ENCODE measurements around the gene DLGAP1. TPM values are rescaled to one million over a fixed set of nuclear protein-coding genes. Genes with fewer than 3 reads are reported as not detected.

The DLGAP1 gene
- total RNA-seq, 2 experiments from 2014 or later = not detected

DNA sequence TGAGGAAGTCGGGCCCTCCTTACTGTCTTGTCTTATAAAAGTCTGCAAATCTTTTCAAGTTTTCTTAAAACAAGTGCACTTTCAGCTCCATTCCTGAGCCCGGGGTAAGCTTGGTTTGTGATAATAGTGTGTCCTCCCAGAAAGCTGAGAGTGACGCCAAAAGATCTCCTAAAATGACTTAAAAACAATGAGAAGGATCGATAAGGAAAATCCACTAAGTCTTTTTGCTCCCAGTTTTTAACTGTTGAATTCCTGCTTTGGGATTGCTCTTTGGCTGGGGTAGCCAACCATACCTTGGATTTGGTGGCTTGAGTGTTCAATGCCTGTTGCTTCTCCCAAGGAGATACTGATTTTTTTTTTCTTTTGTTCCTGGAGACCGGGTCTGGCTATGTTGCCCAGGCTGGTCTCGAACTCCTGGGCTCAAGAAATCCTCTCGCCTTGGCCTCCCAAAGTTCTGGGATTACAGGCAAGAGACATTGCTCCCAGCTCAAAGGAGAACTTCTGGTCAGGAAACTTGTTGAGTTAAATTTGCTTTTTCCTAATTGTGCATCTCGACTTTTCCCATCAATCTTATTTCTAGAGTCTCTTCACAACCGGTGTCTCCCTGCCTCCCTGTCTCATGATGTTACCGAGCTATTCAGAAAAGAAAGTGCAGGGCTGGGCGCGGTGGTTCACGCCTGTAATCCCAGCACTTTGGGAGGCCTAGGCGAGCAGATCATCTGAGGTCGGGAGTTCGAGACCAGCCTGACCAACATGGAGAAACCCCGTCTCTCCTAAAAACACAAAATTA, 1002.2 kb downstream of the DLGAP1 start:
- no peaks in the 10 kb centered on the region for H3K9me3 Mint-ChIP-seq (ENCODE audit: insufficient read depth)
- POLR2A ChIA-PET = interaction anchor here (0.7 to 3.6 kb wide), 8 partner anchors 8 to 470 kb away, joined by 3 to 38 read pairs (median 6); partner anchors contain the start of gene MYL12B
- H3K4me1 Mint-ChIP-seq (ENCODE audit: low read depth) = peaks cover 40% of the 10 kb centered on the region
- no peak for DNase-seq
- CTCF ChIA-PET = interaction anchor here (0.9 to 8.5 kb wide), 12 partner anchors 9 to 213 kb away, joined by 3 to 126 read pairs (median 14); no protein-coding TSS in a partner anchor
- no peak for ATAC-seq
- H3K27ac Mint-ChIP-seq = peak overlapping the region; percentile 90
- H3K27me3 Mint-ChIP-seq (ENCODE audit: low read depth) = no peaks in the 10 kb centered on the region
- H3K36me3 Mint-ChIP-seq (ENCODE audit: low read depth) = peaks cover 13% of the 10 kb centered on the region
- H3K4me3 Mint-ChIP-seq = peak overlapping the region; percentile 88

DNA sequence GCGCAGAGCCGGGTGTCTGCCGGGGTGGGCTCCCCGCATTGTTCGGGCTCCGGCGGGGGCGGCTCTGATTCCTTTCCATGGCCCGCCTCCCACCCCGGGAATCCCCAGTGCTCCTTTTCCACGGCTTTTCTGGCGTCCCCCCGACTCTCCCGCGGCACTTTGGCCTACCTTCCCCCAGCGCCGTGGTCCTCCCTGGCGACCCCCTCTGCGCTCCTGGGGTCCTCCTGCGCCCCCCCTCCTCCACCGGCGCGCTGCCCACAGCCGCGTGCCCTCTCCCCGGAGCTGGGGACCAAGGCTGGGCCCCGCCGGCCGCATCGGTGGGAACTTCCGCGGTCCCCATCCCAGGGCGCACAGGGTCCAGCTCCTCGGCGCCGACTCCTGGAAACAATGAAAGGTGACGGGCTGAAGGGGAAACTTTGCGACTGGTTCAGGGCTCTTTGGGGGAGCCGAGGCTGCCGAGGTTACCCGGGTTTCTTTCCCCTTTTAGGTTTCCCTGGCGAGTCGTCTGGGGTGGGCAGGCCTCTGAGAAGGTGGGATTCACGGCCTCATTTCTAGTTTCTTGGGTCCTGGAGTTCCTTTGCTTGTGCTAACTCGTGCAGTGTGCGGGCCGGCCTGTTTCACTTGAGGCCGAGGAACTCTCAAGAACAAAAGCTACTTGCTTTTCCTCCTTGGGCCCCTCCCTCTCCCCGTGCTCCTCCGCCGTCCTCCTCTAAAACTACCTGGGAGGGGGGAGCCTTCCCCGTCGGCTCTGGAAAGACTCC, 1002.9 kb downstream of the DLGAP1 start:
- peaks cover 7% of the 10 kb centered on the region for H3K36me3 Mint-ChIP-seq (ENCODE audit: low read depth)
- peak; percentile 43 for DNase-seq
- ChIA-PET POLR2A (interaction anchor here (0.9 to 3.6 kb wide), 7 partner anchors 8 to 469 kb away, joined by 3 to 38 read pairs (median 6); partner anchors contain the start of gene MYL12A), CTCF (interaction anchor here (0.8 to 8.5 kb wide), 11 partner anchors 10 to 214 kb away, joined by 3 to 126 read pairs (median 9); no protein-coding TSS in a partner anchor)
- H3K9me3 Mint-ChIP-seq (ENCODE audit: insufficient read depth) = no peaks in the 10 kb centered on the region
- peak overlapping the region; percentile 90 for H3K27ac Mint-ChIP-seq
- peaks cover 37% of the 10 kb centered on the region for H3K4me1 Mint-ChIP-seq (ENCODE audit: low read depth)
- no peak for ATAC-seq
- H3K4me3 Mint-ChIP-seq = peak overlapping the region; percentile 88
- no peaks in the 10 kb centered on the region for H3K27me3 Mint-ChIP-seq (ENCODE audit: low read depth)

DNA sequence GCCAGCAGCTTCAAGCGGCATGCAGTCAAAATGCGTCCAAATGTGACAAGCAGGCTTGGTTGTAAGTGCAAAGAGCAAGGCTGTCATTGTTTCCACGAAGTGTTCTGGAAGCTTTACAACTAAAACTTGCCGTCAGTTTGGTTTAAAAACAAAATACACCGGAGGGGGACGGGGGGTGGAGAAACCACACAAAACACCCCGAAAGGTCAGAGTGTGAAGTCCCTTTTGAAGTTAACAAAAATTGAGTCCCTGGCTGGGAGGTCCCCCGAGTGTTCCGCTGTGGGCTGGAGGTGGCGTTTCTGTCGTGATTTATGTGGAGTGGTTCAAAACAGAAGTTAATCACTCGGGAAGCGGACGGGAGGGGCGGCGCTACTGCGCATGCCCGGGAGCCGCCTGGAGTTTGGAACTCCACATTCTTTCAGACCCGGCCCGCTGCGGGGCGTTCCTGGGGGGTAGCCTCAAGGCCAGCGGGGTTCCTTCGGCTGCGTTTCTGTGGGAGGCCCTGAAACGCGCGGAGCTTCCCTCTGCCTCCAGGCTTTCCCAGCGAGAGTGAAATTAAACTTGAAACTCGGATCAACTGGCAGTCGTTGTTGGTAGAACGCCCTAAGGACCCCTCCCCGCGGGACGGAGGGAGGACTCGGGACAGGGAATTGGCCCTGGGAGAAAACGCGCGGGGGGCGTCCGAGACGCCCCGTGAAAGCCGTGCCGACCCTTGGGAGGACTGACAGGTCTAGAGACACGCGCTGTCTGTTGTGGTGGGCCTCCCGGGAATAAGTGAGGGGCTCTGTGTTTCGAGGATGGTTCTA, 1003.7 kb downstream of the DLGAP1 start:
- DNase-seq = peak; percentile 77
- peak; percentile 2 for ATAC-seq
- ChIA-PET POLR2A (interaction anchor here (0.6 to 3.6 kb wide), 8 partner anchors 9 to 215 kb away, joined by 3 to 38 read pairs (median 6); partner anchors contain the start of gene MYL12A), CTCF (interaction anchor here (0.8 to 6.9 kb wide), 8 partner anchors 10 to 215 kb away, joined by 3 to 84 read pairs (median 14); no protein-coding TSS in a partner anchor)
- peak overlapping the region; percentile 90 for H3K27ac Mint-ChIP-seq
- peak overlapping the region; percentile 88 for H3K4me3 Mint-ChIP-seq
- no peaks in the 10 kb centered on the region for H3K9me3 Mint-ChIP-seq (ENCODE audit: insufficient read depth)
- no peaks in the 10 kb centered on the region for H3K27me3 Mint-ChIP-seq (ENCODE audit: low read depth)
- peaks cover 40% of the 10 kb centered on the region for H3K4me1 Mint-ChIP-seq (ENCODE audit: low read depth)
- H3K36me3 Mint-ChIP-seq (ENCODE audit: low read depth) = peaks cover 2% of the 10 kb centered on the region

DNA sequence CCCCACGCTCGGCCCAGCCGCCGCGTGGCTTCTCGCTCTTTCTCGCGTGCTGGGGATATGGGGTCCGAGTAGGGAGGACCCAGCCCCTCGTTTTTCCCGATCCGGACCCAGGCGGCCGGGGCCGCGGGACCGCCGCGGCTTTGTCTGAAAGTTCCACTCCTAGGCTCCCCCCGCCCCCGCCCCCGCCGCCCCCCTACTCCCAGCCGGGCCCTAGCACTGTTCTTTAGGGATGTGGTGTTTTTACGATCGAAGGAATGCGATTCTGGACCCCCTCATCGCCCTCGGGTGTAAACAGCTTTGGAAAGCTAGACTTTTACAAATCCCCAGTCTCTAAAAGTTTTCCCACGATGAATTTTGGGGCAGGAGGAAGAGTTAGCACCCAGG, 1004.3 kb downstream of the DLGAP1 start:
- peaks cover 41% of the 10 kb centered on the region for H3K4me1 Mint-ChIP-seq (ENCODE audit: low read depth)
- peak overlapping the region; percentile 88 for H3K4me3 Mint-ChIP-seq
- ATAC-seq = no peak
- no peaks in the 10 kb centered on the region for H3K36me3 Mint-ChIP-seq (ENCODE audit: low read depth)
- H3K27ac Mint-ChIP-seq = peak overlapping the region; percentile 90
- DNase-seq = no peak
- ChIA-PET CTCF (interaction anchor here (5.2 to 5.3 kb wide), 2 partner anchors 135 to 144 kb away, joined by 54 to 84 read pairs; no protein-coding TSS in a partner anchor), POLR2A (interaction anchor here (0.5 to 2.2 kb wide), 7 partner anchors 65 to 390 kb away, joined by 3 to 11 read pairs (median 5); partner anchors contain the start of gene MYL12A)
- H3K27me3 Mint-ChIP-seq (ENCODE audit: low read depth) = no peaks in the 10 kb centered on the region
- no peaks in the 10 kb centered on the region for H3K9me3 Mint-ChIP-seq (ENCODE audit: insufficient read depth)

- Mint-ChIP-seq H3K36me3 (ENCODE audit: low read depth) (no peaks in the 10 kb centered on the region), H3K27ac (peak within 1 kb of the TSS; percentile 93), H3K4me1 (ENCODE audit: low read depth) (peaks cover 39% of the 10 kb centered on the region), H3K4me3 (peak within 1 kb of the TSS; percentile 95), H3K27me3 (ENCODE audit: low read depth) (no peaks in the 10 kb centered on the region), H3K9me3 (ENCODE audit: insufficient read depth) (no peaks in the 10 kb centered on the region)
- peak; percentile 6 for ATAC-seq
- DNase-seq = peak; percentile 71
- ChIA-PET CTCF (interaction anchor here (5.2 to 5.3 kb wide), 2 partner anchors 135 to 145 kb away, joined by 54 to 84 read pairs; no protein-coding TSS in a partner anchor), POLR2A (interaction anchor here (0.5 to 4.2 kb wide), 9 partner anchors 65 to 389 kb away, joined by 3 to 40 read pairs (median 6); partner anchors contain the start of gene MYL12A)
Measured at GRCh38 chr18:3450012-3450798, 1004.9 kb downstream of the DLGAP1 start, which contains the start of gene TGIF1. TGIF1 (plus strand) TSS chr18:3450172; CDS start chr18:3450490, 318 bp downstream.

DNA sequence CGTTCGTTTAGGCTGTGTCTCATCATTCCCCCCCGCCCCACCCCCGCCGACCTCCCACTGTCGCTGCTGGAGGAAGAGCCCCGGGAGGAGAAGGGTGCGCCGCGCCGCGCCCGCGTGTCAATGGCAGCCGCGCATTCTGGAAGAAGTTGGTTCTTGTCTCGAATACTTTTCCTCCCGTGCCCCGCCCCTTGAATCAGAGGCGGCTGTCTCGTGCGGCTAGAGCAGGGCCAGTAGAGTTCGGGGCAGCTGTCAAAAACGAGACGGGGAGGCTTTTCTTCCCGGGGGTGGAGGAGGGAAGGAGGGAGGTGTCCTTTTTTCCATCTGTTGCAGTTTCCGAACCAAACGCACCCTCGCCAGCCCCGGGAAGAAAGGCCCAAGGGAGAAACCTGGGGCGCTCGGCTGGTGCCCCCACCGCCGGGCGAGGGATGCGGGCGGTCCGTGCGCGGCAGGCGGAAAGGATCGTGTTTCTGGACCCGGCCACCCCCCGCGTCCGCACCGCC, 1005.5 kb downstream of the DLGAP1 start:
- H3K27me3 Mint-ChIP-seq (ENCODE audit: low read depth) = no peaks in the 10 kb centered on the region
- DNase-seq (peak; percentile 79), ATAC-seq (peak; percentile 16)
- no peaks in the 10 kb centered on the region for H3K9me3 Mint-ChIP-seq (ENCODE audit: insufficient read depth)
- H3K4me3 Mint-ChIP-seq = peak overlapping the region; percentile 95
- H3K4me1 Mint-ChIP-seq (ENCODE audit: low read depth) = peaks cover 34% of the 10 kb centered on the region
- no peaks in the 10 kb centered on the region for H3K36me3 Mint-ChIP-seq (ENCODE audit: low read depth)
- ChIA-PET CTCF (interaction anchor here (0.7 to 1.2 kb wide), 2 partner anchors 136 to 152 kb away, joined by 3 read pairs; no protein-coding TSS in a partner anchor), POLR2A (interaction anchor here (1.0 to 4.2 kb wide), 9 partner anchors 9 to 202 kb away, joined by 3 to 40 read pairs (median 12); partner anchors contain the start of genes MYL12A and MYL12B)
- H3K27ac Mint-ChIP-seq = peak overlapping the region; percentile 93

- POLR2A ChIA-PET = interaction anchor here (1.0 to 4.2 kb wide), 11 partner anchors 9 to 878 kb away, joined by 3 to 40 read pairs (median 10); partner anchors contain the start of genes METTL4, MYL12A, MYL12B and NDC80
- Mint-ChIP-seq H3K27me3 (ENCODE audit: low read depth) (no peaks in the 10 kb centered on the region), H3K27ac (peak overlapping the region; percentile 93), H3K9me3 (ENCODE audit: insufficient read depth) (no peaks in the 10 kb centered on the region), H3K4me3 (peak overlapping the region; percentile 95), H3K4me1 (ENCODE audit: low read depth) (peaks cover 33% of the 10 kb centered on the region), H3K36me3 (ENCODE audit: low read depth) (no peaks in the 10 kb centered on the region)
- ATAC-seq (peak; percentile 40), DNase-seq (peak; percentile 87)
- CTCF ChIA-PET = interaction anchor here (0.7 to 1.4 kb wide), 3 partner anchors 137 to 163 kb away, joined by 3 to 4 read pairs (median 3); no protein-coding TSS in a partner anchor
Measured at GRCh38 chr18:3448838-3449511, 1006.1 kb downstream of the DLGAP1 start.

- peaks cover 25% of the 10 kb centered on the region for H3K4me1 Mint-ChIP-seq (ENCODE audit: low read depth)
- DNase-seq = peak; percentile 90
- POLR2A ChIA-PET = interaction anchor here (0.6 to 4.2 kb wide), 23 partner anchors 9 to 877 kb away, joined by 3 to 40 read pairs (median 4); partner anchors contain the start of genes METTL4, MYL12A, MYL12B and NDC80
- no peaks in the 10 kb centered on the region for H3K9me3 Mint-ChIP-seq (ENCODE audit: insufficient read depth)
- H3K27ac Mint-ChIP-seq = peak overlapping the region; percentile 93
- peak overlapping the region; percentile 95 for H3K4me3 Mint-ChIP-seq
- peak; percentile 72 for ATAC-seq
- no peaks in the 10 kb centered on the region for H3K36me3 Mint-ChIP-seq (ENCODE audit: low read depth)
- CTCF ChIA-PET = interaction anchor here (0.8 to 2.5 kb wide), 17 partner anchors 73 to 323 kb away, joined by 3 to 22 read pairs (median 4); partner anchors contain the start of gene MYL12B
- peaks cover under 1% of the 10 kb centered on the region for H3K27me3 Mint-ChIP-seq (ENCODE audit: low read depth)
Measured at GRCh38 chr18:3447895-3448837, 1006.9 kb downstream of the DLGAP1 start.
